ENCODE results near the gene EEF2K. TPM values are rescaled to one million over a fixed set of nuclear protein-coding genes. Genes with fewer than 3 reads are reported as not detected.
A peak's percentile ranks its signal among the peaks of the same experiment; 100 is the strongest.

EEF2K gene
- total RNA-seq, 2 donors from 2014 or later = 9.8 to 15.8 TPM

- Mint-ChIP-seq H3K4me3 (no peak overlapping the region), H3K4me1 (no peaks in the 10 kb centered on the region), H3K27me3 (ENCODE audit: insufficient read depth) (no peaks in the 10 kb centered on the region), H3K9me3 (no peaks in the 10 kb centered on the region), H3K36me3 (ENCODE audit: low read depth) (peaks cover 71% of the 10 kb centered on the region), H3K27ac (no peak overlapping the region)
- H3K4me1 ChIP-seq (ENCODE audit: control insufficient read depth, insufficient read depth, low read length) = no peaks in the 10 kb centered on the region
- DNase-seq = peak; percentile 34
- H3K27ac ChIP-seq (ENCODE audit: low read depth, low read length) = no peak overlapping the region
- 87 to 93% methylated on average over 3 to 10 of the region's 10 CpGs for WGBS, 2 experiments (ENCODE audit: insufficient coverage in 1 of 2, insufficient read length in 1 of 2)
- TF ChIP-seq CTCF (conservative IDR thresholded peaks at IDR 0.05) = no peak
- no peak overlapping the region for H3K4me3 ChIP-seq (ENCODE audit: low read length)
- no peaks in the 10 kb centered on the region for H3K27me3 ChIP-seq (ENCODE audit: control insufficient read depth, insufficient read depth, low read length, poor library complexity, severe bottlenecking)
- peaks cover 78% of the 10 kb centered on the region for H3K36me3 ChIP-seq (ENCODE audit: control insufficient read depth, insufficient read depth, low read length)
- H3K9ac ChIP-seq (ENCODE audit: extremely low read depth, low read length, poor library complexity, severe bottlenecking) = no peak overlapping the region
- H3K9me3 ChIP-seq (ENCODE audit: control insufficient read depth, low read length) = no peaks in the 10 kb centered on the region
Measured at GRCh38 chr16:22313876-22314470, 107.9 kb downstream of the EEF2K start.

- no peak overlapping the region for H3K4me3 Mint-ChIP-seq
- no peaks in the 10 kb centered on the region for H3K4me1 Mint-ChIP-seq
- no peak overlapping the region for H3K4me3 ChIP-seq (ENCODE audit: low read length)
- no peak overlapping the region for H3K27ac ChIP-seq (ENCODE audit: low read depth, low read length)
- peak; percentile 41 for DNase-seq
- peak overlapping the region; percentile 61 for H3K27ac Mint-ChIP-seq
- H3K27me3 Mint-ChIP-seq (ENCODE audit: insufficient read depth) = no peaks in the 10 kb centered on the region
- peaks cover 67% of the 10 kb centered on the region for H3K36me3 Mint-ChIP-seq (ENCODE audit: low read depth)
- no peaks in the 10 kb centered on the region for H3K9me3 ChIP-seq (ENCODE audit: control insufficient read depth, low read length)
- H3K27me3 ChIP-seq (ENCODE audit: control insufficient read depth, insufficient read depth, low read length, poor library complexity, severe bottlenecking) = no peaks in the 10 kb centered on the region
- no peak for TF ChIP-seq CTCF (conservative IDR thresholded peaks at IDR 0.05)
- H3K9ac ChIP-seq (ENCODE audit: extremely low read depth, low read length, poor library complexity, severe bottlenecking) = no peak overlapping the region
- no peaks in the 10 kb centered on the region for H3K4me1 ChIP-seq (ENCODE audit: control insufficient read depth, insufficient read depth, low read length)
- WGBS, 2 experiments (ENCODE audit: insufficient coverage in 1 of 2, insufficient read length in 1 of 2) = 95% methylated on average over 25 to 37 of the region's 37 CpGs
- no peaks in the 10 kb centered on the region for H3K9me3 Mint-ChIP-seq
- H3K36me3 ChIP-seq (ENCODE audit: control insufficient read depth, insufficient read depth, low read length) = peaks cover 75% of the 10 kb centered on the region
Measured at GRCh38 chr16:22314661-22315626, 108.9 kb downstream of the EEF2K start.

- Histone ChIP-seq H3K27me3 (ENCODE audit: control insufficient read depth, insufficient read depth, low read length, poor library complexity, severe bottlenecking) (no peaks in the 10 kb centered on the region), H3K9ac (ENCODE audit: extremely low read depth, low read length, poor library complexity, severe bottlenecking) (no peak overlapping the region), H3K4me3 (ENCODE audit: low read length) (no peak overlapping the region), H3K9me3 (ENCODE audit: control insufficient read depth, low read length) (no peaks in the 10 kb centered on the region), H3K4me1 (ENCODE audit: control insufficient read depth, insufficient read depth, low read length) (no peaks in the 10 kb centered on the region), H3K36me3 (ENCODE audit: control insufficient read depth, insufficient read depth, low read length) (peaks cover 74% of the 10 kb centered on the region), H3K27ac (ENCODE audit: low read depth, low read length) (no peak overlapping the region)
- Mint-ChIP-seq H3K4me1 (no peaks in the 10 kb centered on the region), H3K36me3 (ENCODE audit: low read depth) (peaks cover 69% of the 10 kb centered on the region), H3K27ac (no peak overlapping the region), H3K27me3 (ENCODE audit: insufficient read depth) (no peaks in the 10 kb centered on the region), H3K4me3 (no peak overlapping the region), H3K9me3 (no peaks in the 10 kb centered on the region)
- DNase-seq = no peak
- no peak for TF ChIP-seq CTCF (conservative IDR thresholded peaks at IDR 0.05)
- WGBS, 2 experiments (ENCODE audit: insufficient coverage in 1 of 2, insufficient read length in 1 of 2) = 72% methylated on average over 1 of the region's 1 CpG; no CpG with 5 or more reads in 1 of the 2 experiments
Measured at GRCh38 chr16:22315979-22316378, 109.9 kb downstream of the EEF2K start.

Data from endodermal cell (in vitro differentiated cells).